EL (cell line): ENCODE measurements around the gene NCOA3.
A peak's percentile ranks its signal among the peaks of the same experiment; 100 is the strongest.

Experiments used
- DNase-seq: peaks from one replicate; pipeline ENCODE4 v3.0.0-alpha.2; 2016

NCOA3 gene

DNA sequence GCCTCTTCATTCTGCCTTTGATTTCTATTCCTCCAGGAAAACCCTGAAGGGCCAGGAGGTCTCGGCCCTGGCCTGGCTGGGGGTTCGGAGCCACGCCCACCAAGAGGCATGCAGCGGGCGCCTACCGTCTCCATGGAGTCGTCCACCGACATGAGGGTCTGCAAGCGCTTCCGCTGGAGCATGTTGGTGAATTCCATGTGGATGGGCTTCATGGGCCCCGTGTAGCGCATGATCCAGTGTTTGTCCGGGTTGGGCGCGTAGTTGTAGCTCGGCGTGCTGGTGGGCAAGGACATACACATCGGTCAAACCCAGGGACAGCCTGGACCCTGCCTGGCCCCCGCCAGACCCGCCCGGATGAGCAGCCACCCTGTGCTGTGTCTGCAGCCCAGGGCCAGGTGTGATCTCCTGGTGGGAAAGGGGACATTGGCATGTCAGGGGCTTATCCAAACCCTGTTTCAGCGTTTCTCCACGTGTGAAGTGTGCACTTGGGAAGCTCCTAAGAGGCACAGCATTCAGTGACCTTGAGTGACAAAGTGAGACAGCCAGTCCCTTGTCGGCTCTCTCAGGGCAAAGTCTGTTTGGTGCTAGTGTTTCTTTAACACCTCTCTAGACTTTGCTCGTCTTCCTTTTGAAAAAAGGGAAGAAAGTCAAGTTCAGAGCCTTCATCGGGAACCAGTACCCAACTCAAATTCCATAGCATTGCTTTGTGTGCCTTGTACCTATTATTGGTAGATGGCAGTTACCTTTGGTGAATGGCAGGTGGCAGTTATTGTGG is 182.8 kb downstream of the NCOA3 start:
- DNase-seq: no peak

DNA sequence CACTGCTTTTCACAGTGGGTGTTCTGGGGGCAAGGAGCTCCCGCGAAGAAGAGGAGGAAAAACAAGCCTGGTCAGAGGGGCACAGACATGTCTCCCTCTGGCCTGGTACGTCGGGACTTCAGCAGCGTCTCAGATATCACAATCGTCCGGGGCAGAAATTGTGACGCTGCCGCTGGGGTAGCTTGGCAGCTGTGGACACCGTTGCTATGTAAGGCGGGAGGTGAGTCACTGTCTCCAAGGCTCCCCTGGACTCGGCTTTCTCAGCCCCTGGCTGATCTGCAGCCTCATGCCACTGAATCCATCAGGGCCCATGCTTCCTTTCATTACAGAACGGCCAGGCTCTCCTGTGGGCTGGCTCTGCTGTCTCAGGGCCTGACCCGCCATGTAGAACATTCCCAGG is 184.9 kb downstream of the NCOA3 start:
- DNase-seq: no peak

DNA sequence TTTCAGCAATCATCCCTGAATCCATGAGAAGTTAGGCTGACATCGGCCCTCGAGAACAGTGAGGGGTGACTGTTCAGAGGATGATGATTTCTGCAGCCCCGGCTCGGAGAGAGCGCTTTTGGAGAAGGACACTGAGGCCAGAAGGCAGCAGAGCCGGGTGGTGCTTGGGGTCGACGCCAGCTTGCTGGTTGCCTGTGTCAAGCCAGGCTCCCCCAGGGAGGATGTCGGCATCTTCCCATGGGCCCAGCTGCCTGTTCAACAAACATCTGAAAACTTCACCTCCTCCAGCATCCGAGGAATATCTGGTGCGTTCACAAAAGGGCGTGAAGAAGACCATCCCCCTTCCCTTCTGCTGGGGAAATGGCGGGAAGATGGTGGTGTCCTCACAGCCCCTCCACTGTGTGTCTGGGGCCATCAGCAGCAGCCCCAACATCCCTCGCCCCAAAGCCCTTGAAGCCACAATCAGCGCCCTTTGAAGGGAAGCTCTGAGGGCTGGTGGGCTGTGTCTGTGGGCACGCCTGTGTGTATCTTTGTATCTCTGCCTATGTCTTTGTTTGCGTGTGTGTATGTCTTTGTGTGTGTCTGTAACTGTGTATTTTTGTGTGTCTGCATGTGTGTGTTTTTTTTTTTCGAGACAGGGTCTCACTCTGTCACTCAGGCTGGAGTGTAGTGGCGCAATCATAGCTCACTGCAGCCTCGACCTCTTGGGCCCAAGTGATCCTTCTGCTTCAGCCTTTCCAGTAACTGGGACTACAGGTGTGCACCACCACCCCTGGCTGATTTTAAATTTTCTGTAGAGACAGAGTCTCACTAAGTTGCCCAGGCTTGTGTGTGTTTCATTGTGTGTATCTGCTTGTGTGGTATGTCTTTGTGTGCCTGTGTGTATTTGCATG is 185.7 kb downstream of the NCOA3 start:
- no peak for DNase-seq

DNA sequence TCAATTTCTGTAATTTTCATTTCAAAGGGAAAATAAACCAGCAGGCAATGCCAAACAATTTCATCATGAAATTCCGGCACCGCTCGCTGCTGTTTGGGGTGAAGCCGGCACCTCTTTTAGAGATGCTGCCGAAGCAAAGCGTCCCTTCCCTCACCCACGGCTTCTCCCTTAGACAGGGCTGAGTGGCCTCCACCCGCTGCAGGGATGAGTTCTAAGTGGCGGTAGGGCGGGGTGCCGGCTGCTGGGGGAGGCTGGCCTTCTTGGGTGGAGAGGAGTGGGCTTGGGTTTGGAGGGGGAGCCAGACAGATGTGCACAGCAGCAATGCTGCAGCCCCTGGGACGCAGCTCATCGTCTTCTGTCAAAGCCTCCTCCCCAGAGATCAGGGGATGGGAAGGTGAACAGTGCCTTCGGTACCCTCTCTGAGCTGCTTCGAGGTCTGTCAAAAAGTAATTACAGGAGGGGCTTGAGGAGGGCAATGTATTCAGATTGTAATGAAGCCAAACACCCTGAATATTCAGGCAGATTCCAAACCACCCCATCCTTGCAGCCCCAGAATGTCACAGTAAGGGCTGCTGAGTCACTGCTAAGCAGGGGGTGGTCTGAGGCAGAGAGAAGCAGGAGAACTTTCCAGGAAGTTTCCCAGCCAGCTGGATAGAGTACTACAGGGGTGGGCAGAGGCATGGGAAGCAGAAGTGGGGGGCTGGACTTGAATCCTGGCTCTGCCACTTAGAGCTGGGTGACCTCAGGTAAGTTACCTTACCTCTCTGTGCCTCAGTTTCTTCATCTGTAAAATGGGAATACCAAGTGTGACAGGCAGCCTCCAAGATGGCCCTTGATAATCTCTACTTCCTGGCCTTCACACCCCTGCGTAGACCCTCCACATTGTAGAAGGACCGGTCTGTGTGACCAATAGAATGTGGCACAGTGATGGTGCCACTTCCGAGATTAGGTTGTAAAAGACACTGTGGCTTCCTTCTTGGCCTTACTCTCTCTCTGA is 187.0 kb downstream of the NCOA3 start:
- DNase-seq: no peak

GRCh38 chr20:47689731-47690130 is 188.0 kb downstream of the NCOA3 start:
- DNase-seq: no peak

DNA sequence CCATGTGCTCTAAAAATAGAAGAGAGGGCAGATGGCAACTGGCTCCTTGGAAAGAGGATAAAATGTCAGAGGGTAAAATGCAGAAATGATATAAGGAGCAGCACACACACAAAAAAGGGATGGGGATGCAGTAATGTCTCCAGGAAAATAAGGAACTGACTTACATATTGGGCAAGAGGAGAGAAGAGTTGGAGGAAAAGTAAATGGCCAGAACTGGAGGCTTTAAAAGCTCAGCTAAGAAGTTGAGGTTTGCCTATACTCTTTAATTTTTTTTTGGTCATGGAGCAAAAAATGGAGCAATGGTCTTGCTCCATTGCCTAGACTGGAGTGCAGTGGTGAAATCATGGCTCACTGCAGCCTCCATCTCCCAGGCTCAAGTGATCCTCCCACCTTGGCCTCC is 189.9 kb downstream of the NCOA3 start:
- no peak for DNase-seq

DNA sequence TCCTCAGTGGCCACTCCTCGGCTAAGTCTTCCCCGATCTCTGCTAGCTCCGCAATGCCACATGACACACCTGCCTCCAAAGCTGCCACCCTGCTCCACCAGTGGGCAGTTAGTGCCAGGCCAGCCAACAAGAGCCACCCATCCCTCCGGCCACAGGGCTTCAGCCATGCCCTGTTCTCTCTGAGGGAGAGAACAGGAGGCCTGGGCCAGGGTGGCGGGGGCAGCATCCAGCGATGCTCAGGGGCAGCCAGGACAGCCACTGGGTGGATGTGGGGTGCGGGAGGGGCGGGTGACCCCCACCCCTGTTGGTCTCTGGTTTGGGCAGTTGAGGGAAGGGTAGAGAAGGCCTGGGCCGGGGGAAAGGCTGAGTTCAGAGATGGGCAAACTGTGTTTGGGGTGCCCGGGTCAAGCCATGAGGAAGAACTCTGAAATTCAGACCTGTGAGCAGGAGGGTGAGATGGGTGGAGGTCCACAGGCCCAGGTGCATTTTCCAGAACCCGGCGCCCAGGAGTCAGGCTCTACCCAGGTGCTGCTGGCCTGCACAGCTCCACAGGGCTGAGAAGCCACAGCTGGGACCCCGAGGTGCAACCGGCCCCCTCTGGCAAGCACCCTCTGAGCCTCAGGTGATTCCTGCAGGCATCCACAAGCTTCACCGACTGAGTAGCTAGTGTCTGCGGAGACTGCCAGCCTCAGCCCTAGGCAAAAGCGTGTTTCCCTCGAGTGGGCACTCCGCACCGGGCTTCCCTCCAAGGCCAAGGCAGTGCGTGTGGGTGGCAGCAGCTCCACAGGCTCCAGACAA is 192.5 kb downstream of the NCOA3 start:
- no peak for DNase-seq

GRCh38 chr20:47696856-47697255 is 195.2 kb downstream of the NCOA3 start:
- DNase-seq: no peak

DNA sequence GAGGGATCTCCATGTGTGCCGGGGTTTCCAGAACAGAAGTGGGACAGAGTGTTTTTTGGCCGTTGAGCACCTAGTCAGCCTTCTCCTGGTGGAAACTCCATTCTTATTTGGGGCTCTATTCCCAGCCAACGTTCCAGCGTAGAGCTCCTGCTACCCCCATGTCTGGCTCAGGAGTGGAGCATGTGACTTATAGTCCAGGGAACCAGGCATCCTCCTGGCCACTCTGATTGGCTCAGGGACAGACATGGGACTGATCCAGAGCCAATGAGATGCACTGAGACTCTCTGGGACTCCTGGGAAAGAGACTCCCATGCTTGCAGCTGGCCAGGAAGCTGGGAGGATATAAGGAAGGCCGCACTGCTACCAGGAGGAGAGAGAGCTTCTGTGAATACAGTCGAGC is 196.5 kb downstream of the NCOA3 start:
- no peak for DNase-seq

DNA sequence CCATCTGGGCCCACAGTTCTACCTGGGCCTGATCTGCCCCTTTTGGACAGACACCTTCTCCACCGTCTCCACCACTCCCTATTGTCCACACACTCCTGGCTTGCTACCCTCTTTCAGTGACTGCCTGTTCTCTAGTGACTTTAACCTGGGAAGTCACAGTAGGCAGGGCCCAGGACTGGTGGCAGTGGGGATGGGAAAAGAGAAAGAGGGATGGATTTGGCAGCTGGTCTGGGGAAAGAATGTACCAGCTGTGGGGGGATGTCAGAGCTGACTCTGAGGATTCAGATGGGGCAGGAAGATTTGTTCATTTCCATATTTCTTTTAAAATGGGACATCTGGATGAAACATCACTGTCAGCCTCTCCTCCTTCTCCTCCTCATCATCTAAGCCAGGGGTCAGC is 198.1 kb downstream of the NCOA3 start:
- DNase-seq: no peak

- no peak for DNase-seq
Observed at GRCh38 chr20:47700327-47700726, 198.6 kb downstream of the NCOA3 start.

DNA sequence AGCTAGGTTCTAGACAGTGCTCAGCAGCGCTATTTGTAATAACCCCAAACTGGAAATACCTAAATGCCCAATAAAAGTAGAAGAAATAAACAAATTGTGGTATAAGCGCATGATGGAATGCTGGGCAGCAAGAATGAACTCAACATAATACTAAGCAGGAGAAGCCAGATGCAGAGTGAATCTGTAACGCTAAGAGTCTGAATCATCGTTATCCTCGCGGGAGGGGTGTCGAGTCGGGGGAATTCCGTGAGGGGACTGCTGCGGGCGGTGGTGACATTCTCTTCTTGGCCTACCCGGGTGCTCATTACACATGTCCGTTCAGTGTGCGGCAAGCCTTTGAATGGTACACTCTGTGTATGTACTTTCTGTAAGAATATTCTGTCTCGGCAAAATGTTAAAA is 199.9 kb downstream of the NCOA3 start:
- peak; percentile 90 for DNase-seq

GRCh38 chr20:47703748-47704147 is 202.1 kb downstream of the NCOA3 start:
- peak; percentile 33 for DNase-seq

DNA sequence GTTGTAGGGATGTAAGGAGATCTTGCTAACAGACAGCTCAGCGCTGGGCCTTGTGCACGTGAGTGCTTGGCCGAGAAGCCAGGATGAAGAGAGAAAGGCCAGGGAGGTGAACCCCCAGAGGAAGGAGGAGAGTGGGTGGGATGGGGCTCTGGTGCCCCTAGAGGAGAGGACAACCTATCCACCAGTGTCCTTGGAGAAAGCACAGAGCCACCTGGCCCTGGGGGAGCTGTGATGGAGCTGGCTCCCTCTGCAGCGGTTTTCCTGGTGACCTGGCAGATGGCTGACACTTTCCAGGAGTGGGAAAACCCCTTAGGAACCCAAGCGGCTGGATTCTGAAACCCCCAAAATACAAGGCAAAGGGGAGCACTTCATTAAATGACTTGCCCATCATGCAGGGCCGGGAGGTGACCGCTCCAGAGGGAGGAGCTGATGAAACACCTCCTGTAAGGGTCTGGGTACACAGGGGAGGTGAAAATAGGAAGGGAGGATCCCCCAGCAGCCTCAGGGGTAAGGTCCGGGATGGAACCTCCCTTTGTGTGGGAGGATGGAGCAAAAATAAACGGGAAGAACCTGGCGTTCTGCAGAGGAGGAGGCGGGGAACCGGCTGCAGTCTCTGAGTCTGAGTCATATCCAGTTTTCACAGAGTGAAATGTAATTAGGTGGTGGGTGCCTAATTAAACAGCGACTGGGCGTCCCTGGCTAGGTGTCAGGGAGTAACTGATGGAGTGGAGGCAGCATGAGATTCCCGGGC is 203.2 kb downstream of the NCOA3 start:
- DNase-seq: peak; percentile 23

DNA sequence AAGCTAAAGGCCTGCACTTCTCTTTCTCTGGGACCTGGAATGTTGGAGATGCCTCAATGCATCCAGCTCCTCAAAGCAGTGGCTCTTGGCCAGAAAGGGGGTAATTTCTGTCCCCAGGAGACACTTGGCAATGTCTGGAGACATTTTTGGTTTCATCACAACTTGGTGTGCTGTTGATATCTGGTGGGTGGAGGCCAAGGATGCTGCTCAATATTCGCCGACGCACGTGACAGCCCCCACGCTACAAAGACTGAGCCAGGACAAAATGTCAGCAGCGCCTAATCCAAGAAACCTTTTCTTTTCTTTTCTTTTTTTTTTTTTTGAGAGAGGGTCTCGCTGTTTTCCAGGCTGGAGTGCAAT is 203.8 kb downstream of the NCOA3 start:
- DNase-seq: no peak

DNA sequence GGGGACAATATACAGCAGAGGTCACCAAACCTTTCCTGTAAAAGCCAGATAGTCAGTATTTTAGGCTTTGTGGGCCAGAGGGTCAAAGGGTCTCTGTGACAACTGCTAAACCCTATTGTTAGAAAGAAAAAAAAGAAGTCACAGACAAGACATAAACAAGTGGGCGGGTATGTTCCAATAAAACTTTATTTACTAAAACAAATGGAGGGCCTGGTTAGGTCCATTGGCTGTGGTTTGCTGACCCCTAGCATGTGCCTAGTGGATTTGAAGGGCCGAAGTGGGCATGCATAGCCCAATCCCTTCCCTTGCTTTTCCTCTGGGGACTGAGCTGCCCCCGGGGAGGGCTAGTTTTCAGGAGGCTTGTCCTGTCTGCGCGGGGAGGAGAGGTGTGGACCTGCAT is 204.7 kb downstream of the NCOA3 start:
- no peak for DNase-seq
